HEK293 (cell line): Measurements from ENCODE around the gene MYORG.
A peak's percentile ranks its signal among the peaks of the same experiment; 100 is the strongest.

Source experiments
- CTCF ChIA-PET: fragments of 350-600 bp; formaldehyde crosslinking; extraction: SDS; loops from one replicate; lab custom pipeline; 2021; ENCODE audit warnings: antibody characterized with exemption; lab: Yijun Ruan, JAX
- POLR2A ChIA-PET: fragments of 300-600 bp; formaldehyde crosslinking; extraction: SDS; loops from one replicate; lab custom pipeline; 2020; ENCODE audit warnings: antibody characterized with exemption, inconsistent platforms; lab: Yijun Ruan, JAX
- H3K27ac ChIP-seq: fragments of 200-500 bp; sonication (Bioruptor generic); 2 replicates; pipeline ENCODE4 v1.5.1; 2014; ENCODE audit warnings: low read depth, low read length, control low read depth, inconsistent platforms; ENCODE audit errors: extremely low read depth
- H3K36me3 ChIP-seq, 2 experiments: fragments of 200-500 bp in 1 of 2; sonication (Bioruptor generic) in 1 of 2; 1 replicate in 1 of 2; 2 replicates in 1 of 2; pipeline ENCODE4 v1.5.1; 2014 to 2017; ENCODE audit warnings: inconsistent platforms in 2 of 2, low read length in 2 of 2; ENCODE audit not compliant: control insufficient read depth in 2 of 2, insufficient read depth in 1 of 2
- H3K4me1 ChIP-seq: fragments of 200-500 bp; sonication (Bioruptor generic); 2 replicates; pipeline ENCODE4 v1.5.1; 2014; ENCODE audit warnings: mild to moderate bottlenecking, low read length, inconsistent platforms; ENCODE audit not compliant: control insufficient read depth, insufficient read depth
- H3K4me3 ChIP-seq: 2 replicates; pipeline ENCODE4 v1.5.1; 2011; ENCODE audit warnings: low read depth, mild to moderate bottlenecking, control low read depth, low read length, moderate library complexity
- H3K9me3 ChIP-seq: fragments of 200-500 bp; sonication (Bioruptor generic); 2 replicates; pipeline ENCODE4 v1.5.1; 2014; ENCODE audit warnings: low read depth, low read length, inconsistent platforms; ENCODE audit not compliant: control insufficient read depth, insufficient read depth
- FEZF1 ChIP-seq: fragments of 450-650 bp; formaldehyde crosslinking; IDR thresholded peaks from 2 replicates; pipeline ENCODE4 v1.5.1; 2016; ENCODE audit warnings: missing biosample characterization, missing genetic modification characterization
- GFI1B ChIP-seq: fragments of 450-650 bp; formaldehyde crosslinking; IDR thresholded peaks from 2 replicates; pipeline ENCODE4 v1.5.1; 2016; ENCODE audit warnings: missing biosample characterization, missing genetic modification characterization
- MYNN ChIP-seq: fragments of 450-650 bp; formaldehyde crosslinking; IDR thresholded peaks from 2 replicates; pipeline ENCODE4 v1.5.1; 2016; ENCODE audit warnings: missing biosample characterization, missing genetic modification characterization, borderline replicate concordance
- PRDM1 ChIP-seq: fragments of 450-650 bp; formaldehyde crosslinking; IDR thresholded peaks from 2 replicates; pipeline ENCODE4; 2016; ENCODE audit warnings: missing biosample characterization, missing genetic modification characterization
- SP3 ChIP-seq: fragments of 450-650 bp; formaldehyde crosslinking; IDR thresholded peaks from 2 replicates; pipeline ENCODE4 v1.5.1; 2016; ENCODE audit warnings: missing biosample characterization, missing genetic modification characterization
- TRIM28 ChIP-seq: IDR thresholded peaks from 2 replicates; pipeline ENCODE4 v1.6.1; 2011; ENCODE audit warnings: low read length, control low read depth, borderline replicate concordance
- ZBTB7A ChIP-seq: fragments of 450-650 bp; formaldehyde crosslinking; IDR thresholded peaks from 2 replicates; pipeline ENCODE4 v1.5.1; 2016; ENCODE audit warnings: low read depth, missing biosample characterization, missing genetic modification characterization
- ZBTB8A ChIP-seq: fragments of 450-650 bp; formaldehyde crosslinking; IDR thresholded peaks from 2 replicates; pipeline ENCODE4 v1.5.1; 2016; ENCODE audit warnings: missing biosample characterization, missing genetic modification characterization
- ZFP69B ChIP-seq: fragments of 450-650 bp; formaldehyde crosslinking; IDR thresholded peaks from 2 replicates; pipeline ENCODE4 v1.5.1; 2016; ENCODE audit warnings: missing biosample characterization, missing genetic modification characterization
- ZNF138 ChIP-seq: fragments of 450-650 bp; formaldehyde crosslinking; IDR thresholded peaks from 2 replicates; pipeline ENCODE4 v1.5.1; 2016; ENCODE audit warnings: missing biosample characterization, missing genetic modification characterization, borderline replicate concordance
- ZNF184 ChIP-seq: fragments of 450-650 bp; IDR thresholded peaks from 2 replicates; pipeline ENCODE4 v1.5.1; 2018; ENCODE audit warnings: missing biosample characterization, mild to moderate bottlenecking, missing genetic modification characterization
- ZNF19 ChIP-seq: fragments of 450-650 bp; formaldehyde crosslinking; IDR thresholded peaks from 2 replicates; pipeline ENCODE4; 2016; ENCODE audit warnings: missing biosample characterization, missing genetic modification characterization, low read depth
- ZNF24 ChIP-seq: fragments of 450-650 bp; formaldehyde crosslinking; IDR thresholded peaks from 2 replicates; pipeline ENCODE4 v1.5.1; 2016; ENCODE audit warnings: missing biosample characterization, missing genetic modification characterization
- ZNF341 ChIP-seq: fragments of 450-650 bp; formaldehyde crosslinking; IDR thresholded peaks from 2 replicates; pipeline ENCODE4; 2016; ENCODE audit warnings: low read depth, missing biosample characterization, missing genetic modification characterization
- ZNF423 ChIP-seq: fragments of 450-650 bp; formaldehyde crosslinking; IDR thresholded peaks from 2 replicates; pipeline ENCODE4 v1.5.1; 2016; ENCODE audit warnings: missing biosample characterization, missing genetic modification characterization
- ZNF610 ChIP-seq: fragments of 450-650 bp; formaldehyde crosslinking; IDR thresholded peaks from 2 replicates; pipeline ENCODE4 v1.5.1; 2016; ENCODE audit warnings: missing biosample characterization, missing genetic modification characterization, borderline replicate concordance
- ZNF623 ChIP-seq: fragments of 450-650 bp; formaldehyde crosslinking; IDR thresholded peaks from 2 replicates; pipeline ENCODE4 v1.5.1; 2016; ENCODE audit warnings: missing biosample characterization, missing genetic modification characterization
- ZNF660 ChIP-seq: fragments of 450-650 bp; IDR thresholded peaks from 2 replicates; pipeline ENCODE4 v1.5.1; 2018; ENCODE audit warnings: missing biosample characterization, mild to moderate bottlenecking, missing genetic modification characterization
- ZNF664 ChIP-seq: fragments of 450-650 bp; formaldehyde crosslinking; IDR thresholded peaks from 2 replicates; pipeline ENCODE4 v1.5.1; 2016; ENCODE audit warnings: missing biosample characterization, missing genetic modification characterization
- ZNF677 ChIP-seq: fragments of 450-650 bp; IDR thresholded peaks from 2 replicates; pipeline ENCODE4 v1.5.0; 2018; ENCODE audit warnings: missing biosample characterization, mild to moderate bottlenecking, missing genetic modification characterization, moderate library complexity
- ZNF768 ChIP-seq: fragments of 450-650 bp; formaldehyde crosslinking; IDR thresholded peaks from 2 replicates; pipeline ENCODE4 v1.5.1; 2018; ENCODE audit warnings: missing biosample characterization, mild to moderate bottlenecking, missing genetic modification characterization
- TF ChIP-seq, protein P1 (sequence below): fragments of 450-650 bp; formaldehyde crosslinking; IDR thresholded peaks from 2 replicates; pipeline ENCODE4 v1.5.1; 2016; ENCODE audit warnings: missing biosample characterization, missing genetic modification characterization
- TF ChIP-seq, protein P2 (sequence below): fragments of 450-650 bp; formaldehyde crosslinking; conservative IDR thresholded peaks from 2 replicates; pipeline ENCODE4 v1.5.1; 2016; ENCODE audit warnings: low read depth, missing biosample characterization, missing genetic modification characterization
- TF ChIP-seq, protein P3 (sequence below): fragments of 450-650 bp; formaldehyde crosslinking; IDR thresholded peaks from 2 replicates; pipeline ENCODE4 v1.5.1; 2016; ENCODE audit warnings: missing biosample characterization, missing genetic modification characterization, borderline replicate concordance
- TF ChIP-seq, protein P4 (sequence below): fragments of 450-650 bp; formaldehyde crosslinking; IDR thresholded peaks from 2 replicates; pipeline ENCODE4 v1.5.1; 2016; ENCODE audit warnings: missing biosample characterization, missing genetic modification characterization

Gene MYORG

DNA sequence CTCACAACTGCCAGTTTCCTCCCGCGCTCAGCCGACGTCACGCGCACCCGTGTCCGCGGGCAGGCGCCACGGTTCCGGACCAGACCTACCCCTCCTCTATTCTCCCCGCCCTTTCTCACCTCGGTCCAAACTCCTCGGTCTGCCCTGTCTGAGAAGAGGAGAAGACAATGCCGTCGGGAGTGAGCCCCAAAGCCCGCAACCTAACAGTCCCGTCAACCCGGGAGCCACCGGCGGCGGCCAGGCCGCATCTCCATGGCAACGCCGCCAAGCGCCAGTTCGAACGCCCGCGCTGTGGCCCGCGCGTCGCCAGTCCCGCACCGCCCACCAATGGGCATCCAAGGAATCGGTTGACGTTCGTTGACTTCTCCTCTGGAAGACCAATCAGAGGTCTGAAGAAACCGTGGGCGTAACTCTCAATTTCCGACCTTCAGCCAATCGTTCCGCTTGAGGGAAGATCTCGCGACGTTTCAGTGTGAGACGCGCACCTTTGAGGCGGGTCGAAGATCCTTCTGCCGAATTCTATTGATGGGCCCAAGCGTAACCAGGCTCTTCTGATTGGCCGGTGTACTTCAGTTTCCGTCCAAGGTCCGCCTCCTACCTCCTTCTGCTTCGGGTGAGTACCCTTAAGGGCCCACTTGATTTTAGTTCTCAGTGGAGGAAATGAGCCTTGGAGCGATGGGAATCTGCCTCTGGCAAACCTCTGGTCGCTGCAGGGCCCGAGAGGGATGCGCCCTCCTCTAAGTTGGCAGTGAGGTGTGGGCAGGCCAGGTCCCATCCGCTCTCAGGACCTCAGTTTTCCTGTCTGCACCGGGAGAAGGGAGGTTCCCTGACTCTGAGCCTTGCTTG is 47.5 kb downstream of the MYORG start, which contains the start of the genes KIF24 and NUDT2:
Gene KIF24 (minus strand): TSS at position 282 of the 846 bp plus-strand sequence. CDS start 17,922 bp downstream, outside the sequence.
Gene NUDT2 (plus strand): TSS at position 583 of the 846 bp plus-strand sequence. CDS start 9,471 bp downstream, outside the sequence.
- no peaks in the 10 kb centered on the region for H3K9me3 ChIP-seq
- H3K27ac ChIP-seq: peak within 1 kb of the TSS; percentile 69
- no peaks in the 10 kb centered on the region for H3K36me3 ChIP-seq
- no peaks in the 10 kb centered on the region; the same call in 1 of the 2 replicates for H3K4me1 ChIP-seq
- peak within 1 kb of the TSS; percentile 88 for H3K4me3 ChIP-seq
- ChIA-PET CTCF (no interaction called here), POLR2A (no interaction called here)
- TF ChIP-seq ZNF184 (tag by site-specific recombination) (no peak), FEZF1 (tag by site-specific recombination) (no peak), ZNF660 (tag by site-specific recombination) (0 out of 2 replicates have a peak, but pooled peaks have one; percentile 3), GFI1B (tag by site-specific recombination) (no peak), SP3 (tag by site-specific recombination) (peak; percentile 79), ZNF623 (tag by site-specific recombination) (no peak), ZNF24 (no peak; the same call in 1 of the 2 replicates), ZNF341 (tag by site-specific recombination) (no peak), MYNN (tag by site-specific recombination) (0 out of 2 replicates have a peak, but pooled peaks have one; percentile 44), ZNF677 (tag by site-specific recombination) (no peak), ZBTB7A (tag by site-specific recombination) (no peak), ZNF768 (tag by site-specific recombination) (no peak), TRIM28 (no peak), ZFP69B (tag by site-specific recombination) (peak; percentile 77), ZNF19 (tag by site-specific recombination) (no peak), ZNF664 (tag by site-specific recombination) (no peak), ZNF610 (tag by site-specific recombination) (no peak), PRDM1 (tag by site-specific recombination) (no peak), ZNF138 (no peak), ZNF423 (tag by site-specific recombination) (no peak), ZBTB8A (tag by site-specific recombination) (peak; percentile 89)
- TF ChIP-seq, protein P1, sequence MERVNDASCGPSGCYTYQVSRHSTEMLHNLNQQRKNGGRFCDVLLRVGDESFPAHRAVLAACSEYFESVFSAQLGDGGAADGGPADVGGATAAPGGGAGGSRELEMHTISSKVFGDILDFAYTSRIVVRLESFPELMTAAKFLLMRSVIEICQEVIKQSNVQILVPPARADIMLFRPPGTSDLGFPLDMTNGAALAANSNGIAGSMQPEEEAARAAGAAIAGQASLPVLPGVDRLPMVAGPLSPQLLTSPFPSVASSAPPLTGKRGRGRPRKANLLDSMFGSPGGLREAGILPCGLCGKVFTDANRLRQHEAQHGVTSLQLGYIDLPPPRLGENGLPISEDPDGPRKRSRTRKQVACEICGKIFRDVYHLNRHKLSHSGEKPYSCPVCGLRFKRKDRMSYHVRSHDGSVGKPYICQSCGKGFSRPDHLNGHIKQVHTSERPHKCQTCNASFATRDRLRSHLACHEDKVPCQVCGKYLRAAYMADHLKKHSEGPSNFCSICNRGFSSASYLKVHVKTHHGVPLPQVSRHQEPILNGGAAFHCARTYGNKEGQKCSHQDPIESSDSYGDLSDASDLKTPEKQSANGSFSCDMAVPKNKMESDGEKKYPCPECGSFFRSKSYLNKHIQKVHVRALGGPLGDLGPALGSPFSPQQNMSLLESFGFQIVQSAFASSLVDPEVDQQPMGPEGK (tag by site-specific recombination): peak; percentile 68
- TF ChIP-seq, protein P2, sequence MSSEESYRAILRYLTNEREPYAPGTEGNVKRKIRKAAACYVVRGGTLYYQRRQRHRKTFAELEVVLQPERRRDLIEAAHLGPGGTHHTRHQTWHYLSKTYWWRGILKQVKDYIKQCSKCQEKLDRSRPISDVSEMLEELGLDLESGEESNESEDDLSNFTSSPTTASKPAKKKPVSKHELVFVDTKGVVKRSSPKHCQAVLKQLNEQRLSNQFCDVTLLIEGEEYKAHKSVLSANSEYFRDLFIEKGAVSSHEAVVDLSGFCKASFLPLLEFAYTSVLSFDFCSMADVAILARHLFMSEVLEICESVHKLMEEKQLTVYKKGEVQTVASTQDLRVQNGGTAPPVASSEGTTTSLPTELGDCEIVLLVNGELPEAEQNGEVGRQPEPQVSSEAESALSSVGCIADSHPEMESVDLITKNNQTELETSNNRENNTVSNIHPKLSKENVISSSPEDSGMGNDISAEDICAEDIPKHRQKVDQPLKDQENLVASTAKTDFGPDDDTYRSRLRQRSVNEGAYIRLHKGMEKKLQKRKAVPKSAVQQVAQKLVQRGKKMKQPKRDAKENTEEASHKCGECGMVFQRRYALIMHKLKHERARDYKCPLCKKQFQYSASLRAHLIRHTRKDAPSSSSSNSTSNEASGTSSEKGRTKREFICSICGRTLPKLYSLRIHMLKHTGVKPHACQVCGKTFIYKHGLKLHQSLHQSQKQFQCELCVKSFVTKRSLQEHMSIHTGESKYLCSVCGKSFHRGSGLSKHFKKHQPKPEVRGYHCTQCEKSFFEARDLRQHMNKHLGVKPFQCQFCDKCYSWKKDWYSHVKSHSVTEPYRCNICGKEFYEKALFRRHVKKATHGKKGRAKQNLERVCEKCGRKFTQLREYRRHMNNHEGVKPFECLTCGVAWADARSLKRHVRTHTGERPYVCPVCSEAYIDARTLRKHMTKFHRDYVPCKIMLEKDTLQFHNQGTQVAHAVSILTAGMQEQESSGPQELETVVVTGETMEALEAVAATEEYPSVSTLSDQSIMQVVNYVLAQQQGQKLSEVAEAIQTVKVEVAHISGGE (tag by site-specific recombination): peak; percentile 65
- TF ChIP-seq, protein P3, sequence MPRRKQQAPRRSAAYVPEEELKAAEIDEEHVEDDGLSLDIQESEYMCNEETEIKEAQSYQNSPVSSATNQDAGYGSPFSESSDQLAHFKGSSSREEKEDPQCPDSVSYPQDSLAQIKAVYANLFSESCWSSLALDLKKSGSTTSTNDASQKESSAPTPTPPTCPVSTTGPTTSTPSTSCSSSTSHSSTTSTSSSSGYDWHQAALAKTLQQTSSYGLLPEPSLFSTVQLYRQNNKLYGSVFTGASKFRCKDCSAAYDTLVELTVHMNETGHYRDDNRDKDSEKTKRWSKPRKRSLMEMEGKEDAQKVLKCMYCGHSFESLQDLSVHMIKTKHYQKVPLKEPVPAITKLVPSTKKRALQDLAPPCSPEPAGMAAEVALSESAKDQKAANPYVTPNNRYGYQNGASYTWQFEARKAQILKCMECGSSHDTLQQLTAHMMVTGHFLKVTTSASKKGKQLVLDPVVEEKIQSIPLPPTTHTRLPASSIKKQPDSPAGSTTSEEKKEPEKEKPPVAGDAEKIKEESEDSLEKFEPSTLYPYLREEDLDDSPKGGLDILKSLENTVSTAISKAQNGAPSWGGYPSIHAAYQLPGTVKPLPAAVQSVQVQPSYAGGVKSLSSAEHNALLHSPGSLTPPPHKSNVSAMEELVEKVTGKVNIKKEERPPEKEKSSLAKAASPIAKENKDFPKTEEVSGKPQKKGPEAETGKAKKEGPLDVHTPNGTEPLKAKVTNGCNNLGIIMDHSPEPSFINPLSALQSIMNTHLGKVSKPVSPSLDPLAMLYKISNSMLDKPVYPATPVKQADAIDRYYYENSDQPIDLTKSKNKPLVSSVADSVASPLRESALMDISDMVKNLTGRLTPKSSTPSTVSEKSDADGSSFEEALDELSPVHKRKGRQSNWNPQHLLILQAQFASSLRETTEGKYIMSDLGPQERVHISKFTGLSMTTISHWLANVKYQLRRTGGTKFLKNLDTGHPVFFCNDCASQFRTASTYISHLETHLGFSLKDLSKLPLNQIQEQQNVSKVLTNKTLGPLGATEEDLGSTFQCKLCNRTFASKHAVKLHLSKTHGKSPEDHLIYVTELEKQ (tag by site-specific recombination): no peak
- TF ChIP-seq, protein P4, sequence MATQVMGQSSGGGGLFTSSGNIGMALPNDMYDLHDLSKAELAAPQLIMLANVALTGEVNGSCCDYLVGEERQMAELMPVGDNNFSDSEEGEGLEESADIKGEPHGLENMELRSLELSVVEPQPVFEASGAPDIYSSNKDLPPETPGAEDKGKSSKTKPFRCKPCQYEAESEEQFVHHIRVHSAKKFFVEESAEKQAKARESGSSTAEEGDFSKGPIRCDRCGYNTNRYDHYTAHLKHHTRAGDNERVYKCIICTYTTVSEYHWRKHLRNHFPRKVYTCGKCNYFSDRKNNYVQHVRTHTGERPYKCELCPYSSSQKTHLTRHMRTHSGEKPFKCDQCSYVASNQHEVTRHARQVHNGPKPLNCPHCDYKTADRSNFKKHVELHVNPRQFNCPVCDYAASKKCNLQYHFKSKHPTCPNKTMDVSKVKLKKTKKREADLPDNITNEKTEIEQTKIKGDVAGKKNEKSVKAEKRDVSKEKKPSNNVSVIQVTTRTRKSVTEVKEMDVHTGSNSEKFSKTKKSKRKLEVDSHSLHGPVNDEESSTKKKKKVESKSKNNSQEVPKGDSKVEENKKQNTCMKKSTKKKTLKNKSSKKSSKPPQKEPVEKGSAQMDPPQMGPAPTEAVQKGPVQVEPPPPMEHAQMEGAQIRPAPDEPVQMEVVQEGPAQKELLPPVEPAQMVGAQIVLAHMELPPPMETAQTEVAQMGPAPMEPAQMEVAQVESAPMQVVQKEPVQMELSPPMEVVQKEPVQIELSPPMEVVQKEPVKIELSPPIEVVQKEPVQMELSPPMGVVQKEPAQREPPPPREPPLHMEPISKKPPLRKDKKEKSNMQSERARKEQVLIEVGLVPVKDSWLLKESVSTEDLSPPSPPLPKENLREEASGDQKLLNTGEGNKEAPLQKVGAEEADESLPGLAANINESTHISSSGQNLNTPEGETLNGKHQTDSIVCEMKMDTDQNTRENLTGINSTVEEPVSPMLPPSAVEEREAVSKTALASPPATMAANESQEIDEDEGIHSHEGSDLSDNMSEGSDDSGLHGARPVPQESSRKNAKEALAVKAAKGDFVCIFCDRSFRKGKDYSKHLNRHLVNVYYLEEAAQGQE (tag by site-specific recombination): 0 out of 2 replicates have a peak, but pooled peaks have one; percentile 20
